Smooth muscle cell of the umbilical artery (primary cell): ENCODE data around the gene POLR3G. TPM values are rescaled to one million over a fixed set of nuclear protein-coding genes. Genes with fewer than 3 reads are reported as not detected.

Experiments used
- total RNA-seq: library from RNA; depleted of rRNA; stranded (reverse); fragments of >200 nt; gene quantifications from 2 replicates; pipeline ENCODE4 v1.2.3, GENCODE V29; 2014

POLR3G gene
- 3.0 and 16.3 TPM in 2 replicates for total RNA-seq

GRCh38 chr5:90474235-90475107, at the start of gene POLR3G, which contains the start of gene MBLAC2:
Gene POLR3G, plus strand, starts transcription at chr5:90474864. Its CDS starts 10,704 bp downstream, at chr5:90485568.
Gene MBLAC2, minus strand, starts transcription at chr5:90474771. Its CDS starts 479 bp downstream, at chr5:90474292.

GRCh38 chr5:90529194-90529938, 54.7 kb downstream of the POLR3G start, which contains the start of gene LYSMD3:
Gene LYSMD3, minus strand, starts transcription at chr5:90529584. Its CDS starts 4,295 bp downstream, at chr5:90525289.

GRCh38 chr5:90558344-90559192, 83.9 kb downstream of the POLR3G start, which contains the start of gene ADGRV1:
Gene ADGRV1, plus strand, starts transcription at chr5:90558797. Its CDS starts 99 bp downstream, at chr5:90558896.

Other genes starting within 250 kb of the POLR3G start
- 16.6 and 20.2 TPM in 2 replicates for gene CETN3, start 65.1 kb upstream of the POLR3G start, total RNA-seq
- 4.2 and 6.1 TPM in 2 replicates for gene MBLAC2, start 93 bp upstream of the POLR3G start, total RNA-seq
- 21.1 and 34.3 TPM in 2 replicates for gene LYSMD3, start 54.7 kb downstream of the POLR3G start, total RNA-seq
- gene ADGRV1, start 83.9 kb downstream of the POLR3G start, total RNA-seq = 0.14 and 0.89 TPM in 2 replicates